Activated CD4-positive, alpha-beta T cell treated with anti-CD3 and anti-CD28 coated beads, Interleukin-2, amount 10 ng/mL, durations not matched to agents 24 days and 14 days (primary cell): ENCODE data around the gene EFNA5. TPM values are rescaled to one million over a fixed set of nuclear protein-coding genes. Genes with fewer than 3 reads are reported as not detected.

Experiments used
- DNase-seq: peaks from one replicate; pipeline ENCODE4 v3.0.0; 2022
- H3K27ac Mint-ChIP-seq: one replicate; pipeline ENCODE4 v1.8.0; 2022; ENCODE audit warnings: mild to moderate bottlenecking, mixed read lengths
- H3K27me3 Mint-ChIP-seq: one replicate; pipeline ENCODE4 v1.8.0; 2022; ENCODE audit warnings: mixed read lengths
- H3K36me3 Mint-ChIP-seq: one replicate; pipeline ENCODE4 v1.8.0; 2022; ENCODE audit warnings: low read depth, mild to moderate bottlenecking, mixed read lengths
- H3K4me1 Mint-ChIP-seq: one replicate; pipeline ENCODE4 v1.8.0; 2021; ENCODE audit warnings: mixed read lengths
- H3K4me3 Mint-ChIP-seq: one replicate; pipeline ENCODE4 v1.8.0; 2022; ENCODE audit warnings: mild to moderate bottlenecking, moderate library complexity, mixed read lengths
- H3K9me3 Mint-ChIP-seq: one replicate; pipeline ENCODE4 v1.8.0; 2021; ENCODE audit warnings: mixed read lengths
- intact Hi-C: fragments of 100-400 bp; cut with micrococcal nuclease; formaldehyde crosslinking; loops from one replicate; pipeline ENCODE4 v1.15.1; 2023
- total RNA-seq: library from RNA; stranded (reverse); gene quantifications from 2 replicates; pipeline ENCODE4 v1.2.3, GENCODE V29; 2022

EFNA5 gene
- total RNA-seq, 1 donor from 2014 or later, result not detected

DNA sequence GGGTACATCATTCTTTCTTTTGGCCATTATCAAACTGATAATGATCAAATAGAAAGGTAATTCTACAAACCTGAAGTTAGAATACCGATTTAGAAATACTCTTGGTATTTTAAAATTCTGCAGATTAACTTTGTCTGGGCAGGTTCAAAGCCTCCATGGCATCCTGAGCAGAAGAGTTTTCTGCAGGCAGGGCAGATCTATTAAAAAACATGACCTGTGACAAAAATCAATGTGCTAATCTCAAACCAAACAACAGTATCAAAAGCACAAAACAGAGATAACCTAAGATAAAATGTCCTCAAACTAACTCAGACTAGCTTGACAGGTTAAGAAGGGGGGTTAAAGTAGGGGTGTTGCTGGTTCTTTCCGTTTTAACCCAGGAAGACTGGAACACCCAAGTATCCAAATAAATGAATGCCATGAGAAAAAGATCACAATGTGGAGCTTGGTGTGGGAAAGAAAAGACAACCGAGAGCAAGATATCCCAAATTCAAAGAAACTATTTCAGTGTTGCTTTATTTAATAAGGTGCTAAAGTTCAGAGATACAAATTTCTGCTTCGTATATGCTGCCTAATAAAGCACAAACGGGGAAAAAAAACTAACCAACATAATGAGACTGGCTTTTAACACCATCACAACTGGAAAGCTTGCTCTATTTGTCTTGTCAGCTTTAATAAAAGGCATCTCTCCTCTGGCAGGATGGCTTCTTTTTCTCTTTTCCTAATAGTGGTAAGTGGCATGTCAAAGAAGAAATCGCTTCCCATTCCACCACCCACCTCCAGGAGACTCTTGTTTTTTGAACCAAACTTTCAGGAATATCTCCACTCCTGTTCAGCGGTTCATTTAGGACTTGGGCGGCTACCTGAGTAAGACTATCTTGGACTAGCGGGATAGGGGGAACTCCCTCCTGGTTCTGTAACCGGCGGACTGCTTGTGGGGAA is 2.3 kb downstream of the EFNA5 start:
- intact Hi-C loops, result no loop called here
- H3K27me3 Mint-ChIP-seq, result peaks cover 62% of the 10 kb centered on the region
- no peaks in the 10 kb centered on the region for H3K9me3 Mint-ChIP-seq
- DNase-seq, result no peak
- no peaks in the 10 kb centered on the region for H3K36me3 Mint-ChIP-seq
- peaks cover 21% of the 10 kb centered on the region for H3K4me1 Mint-ChIP-seq
- no peak overlapping the region for H3K4me3 Mint-ChIP-seq
- no peak overlapping the region for H3K27ac Mint-ChIP-seq

DNA sequence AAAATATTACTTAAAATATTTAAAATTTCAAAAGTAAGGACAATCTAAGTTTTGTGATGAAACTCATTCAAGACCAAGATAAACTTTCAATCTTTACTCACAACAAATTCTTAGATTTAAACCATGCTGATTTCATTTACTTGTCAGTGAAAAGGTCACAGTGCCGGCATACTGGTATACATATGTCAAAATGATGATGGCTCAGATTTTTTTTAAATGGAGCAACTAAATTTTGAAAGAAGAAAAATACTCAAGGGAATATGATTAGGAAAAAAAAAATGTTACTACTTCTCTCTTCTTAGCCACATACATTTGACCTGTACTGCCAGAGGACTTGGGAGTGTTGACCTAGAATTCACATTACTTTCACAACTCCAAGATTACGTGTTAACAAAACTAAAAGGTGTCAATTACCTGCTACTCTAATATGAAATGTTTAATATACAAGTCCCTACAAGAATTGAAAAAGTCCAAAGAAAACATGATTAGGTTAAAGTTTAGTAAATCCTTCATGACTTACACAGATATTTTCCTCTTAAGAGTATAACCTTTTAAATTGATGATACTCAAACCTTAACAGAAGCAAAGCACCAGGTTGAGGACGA is 4.6 kb downstream of the EFNA5 start:
- peaks cover 6% of the 10 kb centered on the region for H3K4me1 Mint-ChIP-seq
- H3K36me3 Mint-ChIP-seq, result no peaks in the 10 kb centered on the region
- H3K9me3 Mint-ChIP-seq, result no peaks in the 10 kb centered on the region
- no peak overlapping the region for H3K27ac Mint-ChIP-seq
- no peak overlapping the region for H3K4me3 Mint-ChIP-seq
- no peak for DNase-seq
- peaks cover 43% of the 10 kb centered on the region for H3K27me3 Mint-ChIP-seq
- intact Hi-C loops, result no loop called here

DNA sequence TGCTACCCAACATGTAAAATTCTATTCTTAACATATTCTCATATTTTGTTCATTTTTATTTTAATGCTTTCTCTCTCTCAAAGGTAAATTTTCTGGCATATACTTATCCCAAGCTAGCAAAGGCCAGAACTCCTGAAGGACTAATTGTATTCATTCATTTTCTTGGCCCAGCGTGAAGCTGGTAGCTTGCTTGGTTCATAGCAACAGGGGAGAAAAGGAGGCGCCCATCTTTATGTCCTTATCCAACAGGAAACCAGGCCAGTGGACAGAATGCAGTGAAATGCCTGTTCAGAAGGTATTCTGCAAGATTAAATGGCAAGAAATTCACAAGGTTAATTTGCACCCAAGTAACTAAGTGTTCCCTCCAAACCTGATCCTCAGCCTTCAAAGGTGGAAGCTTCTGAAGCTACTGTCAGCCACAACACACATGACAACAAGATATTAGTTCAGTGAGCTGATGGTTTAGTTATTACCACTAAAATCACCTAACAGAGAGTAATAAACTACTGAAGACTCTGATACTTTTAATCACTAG is 5.6 kb downstream of the EFNA5 start:
- Mint-ChIP-seq H3K9me3 (no peaks in the 10 kb centered on the region), H3K36me3 (no peaks in the 10 kb centered on the region), H3K27ac (no peak overlapping the region), H3K27me3 (peaks cover 40% of the 10 kb centered on the region), H3K4me1 (peaks cover 2% of the 10 kb centered on the region), H3K4me3 (no peak overlapping the region)
- intact Hi-C loops, result no loop called here
- no peak for DNase-seq

DNA sequence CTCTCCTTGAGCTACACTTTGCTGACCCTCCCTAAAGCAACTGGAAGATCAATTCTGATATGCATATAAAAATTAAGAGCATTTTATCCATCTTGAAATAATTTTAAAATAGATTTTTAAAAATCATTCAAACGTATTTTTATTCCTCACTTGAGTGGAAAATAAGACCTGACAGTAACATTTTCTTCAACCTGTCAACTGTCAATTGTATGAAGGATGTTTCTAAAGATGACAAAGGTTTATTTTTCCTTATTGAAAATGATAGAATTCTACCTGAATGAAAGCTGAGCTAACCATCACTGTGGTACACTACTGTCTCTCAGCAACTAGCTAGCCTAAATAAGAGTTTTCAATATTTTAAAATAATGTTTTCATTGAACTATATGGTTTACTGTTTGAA is 7.0 kb downstream of the EFNA5 start:
- H3K9me3 Mint-ChIP-seq, result no peaks in the 10 kb centered on the region
- peaks cover 30% of the 10 kb centered on the region for H3K27me3 Mint-ChIP-seq
- H3K4me1 Mint-ChIP-seq, result no peaks in the 10 kb centered on the region
- H3K4me3 Mint-ChIP-seq, result no peak overlapping the region
- intact Hi-C loops, result no loop called here
- DNase-seq, result no peak
- no peaks in the 10 kb centered on the region for H3K36me3 Mint-ChIP-seq
- no peak overlapping the region for H3K27ac Mint-ChIP-seq

DNA sequence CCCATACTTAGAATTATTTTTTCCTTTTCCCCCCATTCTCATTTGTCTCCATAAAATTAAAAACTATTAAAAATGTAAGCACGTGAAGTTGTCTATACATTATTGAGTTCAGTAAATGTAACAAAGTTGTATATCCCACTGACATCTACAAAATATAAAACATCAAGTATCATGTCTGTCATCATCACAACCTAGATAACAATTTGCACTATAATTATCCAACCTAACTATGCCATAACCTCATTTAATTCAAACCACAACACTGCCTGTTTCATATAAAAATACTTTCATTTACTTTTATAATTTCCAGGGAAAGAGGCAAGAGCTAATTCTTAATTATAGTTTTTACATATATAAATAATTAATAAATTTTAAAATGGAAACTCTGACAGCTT is 9.1 kb downstream of the EFNA5 start:
- no peak for DNase-seq
- intact Hi-C loops, result no loop called here
- Mint-ChIP-seq H3K4me3 (no peak overlapping the region), H3K9me3 (no peaks in the 10 kb centered on the region), H3K36me3 (no peaks in the 10 kb centered on the region), H3K4me1 (no peaks in the 10 kb centered on the region), H3K27me3 (peaks cover 21% of the 10 kb centered on the region), H3K27ac (no peak overlapping the region)

DNA sequence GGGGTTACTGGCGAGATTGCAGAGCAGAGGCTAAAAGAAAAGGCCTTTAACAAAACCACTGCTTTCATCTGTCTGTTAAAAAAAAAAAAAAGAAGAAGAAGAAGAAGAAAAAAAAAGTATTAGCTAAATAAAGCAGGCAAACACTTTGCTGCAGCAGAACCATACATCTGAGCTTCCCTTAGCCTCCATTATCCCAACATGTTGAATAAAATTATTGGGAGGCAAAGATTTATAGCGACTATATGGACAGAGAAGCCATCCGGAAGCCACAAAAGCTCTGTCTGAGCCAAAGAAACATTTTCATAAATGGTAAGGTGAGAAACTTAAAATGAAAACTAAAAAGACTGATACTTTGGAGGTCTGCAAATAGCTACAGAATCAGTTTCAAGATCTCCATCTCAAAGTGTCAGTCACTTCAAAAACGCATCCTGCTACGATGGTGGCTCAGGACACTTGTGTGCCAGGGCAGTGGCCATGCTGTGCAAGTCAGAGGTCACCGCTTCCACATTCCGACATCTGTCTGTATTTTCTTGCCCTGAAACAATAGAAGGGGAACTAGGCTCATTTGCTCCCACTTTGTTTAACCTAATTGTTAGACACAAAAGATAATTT is 9.6 kb downstream of the EFNA5 start:
- H3K4me1 Mint-ChIP-seq, result no peaks in the 10 kb centered on the region
- H3K9me3 Mint-ChIP-seq, result no peaks in the 10 kb centered on the region
- no peaks in the 10 kb centered on the region for H3K36me3 Mint-ChIP-seq
- DNase-seq, result no peak
- no peak overlapping the region for H3K4me3 Mint-ChIP-seq
- intact Hi-C loops, result no loop called here
- H3K27ac Mint-ChIP-seq, result no peak overlapping the region
- peaks cover 17% of the 10 kb centered on the region for H3K27me3 Mint-ChIP-seq

DNA sequence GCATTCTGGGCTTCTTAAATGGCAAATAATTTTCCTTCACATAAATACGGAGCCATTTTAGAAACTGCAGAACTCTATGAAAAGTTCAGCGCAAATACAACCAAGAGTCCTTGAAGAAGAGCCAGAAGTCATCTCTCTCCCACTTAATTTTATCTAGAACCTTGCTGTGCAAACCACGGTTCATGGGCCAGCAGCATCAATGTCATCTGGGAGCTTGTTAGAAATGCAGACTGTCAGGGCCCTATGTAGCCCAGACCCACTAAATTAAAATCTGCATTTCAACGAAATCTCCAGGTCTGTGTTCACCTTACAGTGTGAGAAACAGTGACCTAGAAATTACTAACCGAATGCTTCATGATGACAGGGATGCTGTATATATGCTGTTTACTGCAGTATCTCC is 12.2 kb downstream of the EFNA5 start:
- Mint-ChIP-seq H3K4me3 (no peak overlapping the region), H3K27me3 (peaks cover 18% of the 10 kb centered on the region), H3K4me1 (no peaks in the 10 kb centered on the region), H3K36me3 (no peaks in the 10 kb centered on the region), H3K9me3 (no peaks in the 10 kb centered on the region), H3K27ac (no peak overlapping the region)
- no peak for DNase-seq
- intact Hi-C loops, result no loop called here

DNA sequence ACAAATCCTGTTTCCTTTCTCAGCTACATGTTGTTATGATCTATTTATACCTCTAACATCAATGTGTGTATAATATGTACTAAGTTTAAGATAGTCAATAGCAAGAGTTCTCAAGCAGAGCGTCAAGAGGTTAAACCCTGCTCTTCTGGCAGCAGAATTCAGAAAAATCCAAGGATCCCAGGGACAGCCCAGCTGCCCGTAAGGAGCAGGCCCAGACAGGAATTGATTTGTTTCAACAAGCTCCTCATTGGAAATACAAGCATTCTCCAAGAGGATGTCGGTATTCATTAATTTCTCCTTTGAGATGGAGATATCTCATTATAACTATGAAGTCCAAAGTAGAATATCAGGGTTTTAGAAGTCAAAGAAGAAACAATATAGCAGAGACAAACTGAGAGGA is 14.9 kb downstream of the EFNA5 start:
- Mint-ChIP-seq H3K4me3 (no peak overlapping the region), H3K4me1 (no peaks in the 10 kb centered on the region), H3K9me3 (no peaks in the 10 kb centered on the region), H3K27me3 (peaks cover 23% of the 10 kb centered on the region), H3K36me3 (no peaks in the 10 kb centered on the region), H3K27ac (no peak overlapping the region)
- intact Hi-C loops, result no loop called here
- no peak for DNase-seq

DNA sequence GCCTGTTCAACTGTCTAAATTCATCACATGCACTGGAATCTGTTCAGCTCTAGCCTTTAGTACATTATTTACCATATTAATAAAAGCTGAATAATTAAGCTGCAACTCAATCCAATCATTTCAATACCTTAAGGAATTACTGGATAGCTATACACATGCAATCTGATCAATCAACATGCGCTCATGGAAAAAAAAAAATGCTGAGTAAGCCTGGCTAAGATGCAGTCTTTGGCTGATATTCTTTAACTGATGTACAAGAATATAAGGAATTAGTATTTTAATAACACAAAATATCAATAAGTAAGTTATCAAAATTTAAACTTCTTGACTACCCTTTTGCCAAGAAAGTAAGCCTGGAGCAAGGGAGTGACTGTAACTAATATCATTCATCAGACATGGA is 15.9 kb downstream of the EFNA5 start:
- Mint-ChIP-seq H3K36me3 (no peaks in the 10 kb centered on the region), H3K9me3 (no peaks in the 10 kb centered on the region), H3K27me3 (peaks cover 21% of the 10 kb centered on the region), H3K4me3 (no peak overlapping the region), H3K4me1 (no peaks in the 10 kb centered on the region), H3K27ac (no peak overlapping the region)
- intact Hi-C loops, result no loop called here
- no peak for DNase-seq

DNA sequence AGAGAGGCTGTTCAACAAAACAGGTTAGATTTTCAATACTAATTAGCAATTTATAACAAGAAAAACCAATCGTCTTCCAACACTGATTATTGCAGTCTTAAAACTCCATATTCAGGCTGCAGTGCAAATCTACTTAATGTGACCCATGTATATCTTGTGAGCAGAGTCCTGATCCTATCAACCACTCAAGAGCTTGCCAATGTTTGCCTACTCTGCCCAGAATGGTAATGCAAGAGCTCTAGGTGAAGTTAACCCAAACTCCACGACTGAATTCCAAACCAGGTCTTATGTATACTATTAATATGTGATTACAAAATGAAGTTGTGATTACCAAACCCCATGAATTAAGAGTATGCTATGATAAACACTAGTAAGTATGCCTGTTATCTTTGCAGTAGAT is 17.1 kb downstream of the EFNA5 start:
- Mint-ChIP-seq H3K4me1 (no peaks in the 10 kb centered on the region), H3K27ac (no peak overlapping the region), H3K27me3 (peaks cover 21% of the 10 kb centered on the region), H3K4me3 (no peak overlapping the region), H3K9me3 (no peaks in the 10 kb centered on the region), H3K36me3 (no peaks in the 10 kb centered on the region)
- intact Hi-C loops, result no loop called here
- DNase-seq, result no peak

DNA sequence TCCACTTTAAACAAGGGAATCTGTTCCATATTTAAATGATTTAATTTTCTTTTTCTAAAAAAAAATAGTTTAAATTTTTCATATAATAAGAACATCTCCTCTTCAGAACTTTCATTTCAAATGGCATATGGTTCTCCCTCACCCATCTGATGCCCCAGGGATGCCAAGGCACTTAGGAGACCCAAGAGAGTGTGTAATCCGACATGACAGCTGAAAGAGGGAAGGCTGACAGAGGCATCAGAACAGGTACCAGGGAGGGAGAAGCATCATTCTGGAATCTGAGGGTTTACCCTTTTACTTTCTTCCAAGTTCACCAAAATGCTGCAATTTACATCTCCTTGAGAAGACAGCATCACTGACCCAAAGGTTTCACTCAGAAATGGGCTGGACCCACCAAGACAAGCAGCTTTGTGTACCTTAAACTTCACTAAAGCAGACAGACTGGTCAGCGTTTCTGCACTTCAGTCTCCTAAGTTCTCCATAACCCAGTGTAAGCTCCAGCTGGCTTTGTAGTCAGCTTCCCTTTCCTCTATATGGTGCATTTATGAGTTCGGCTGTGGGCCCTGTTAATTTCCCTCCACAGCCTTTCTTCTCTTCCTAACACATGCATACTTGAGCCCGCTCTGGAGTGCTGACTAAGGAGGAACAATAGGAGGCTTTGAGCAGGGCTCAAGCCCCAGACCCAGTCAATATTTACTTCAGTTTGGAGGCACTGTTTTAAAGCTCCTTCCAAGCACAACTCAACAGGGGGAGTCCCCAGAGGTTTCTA is 17.7 kb downstream of the EFNA5 start:
- peaks cover 17% of the 10 kb centered on the region for H3K27me3 Mint-ChIP-seq
- H3K9me3 Mint-ChIP-seq, result no peaks in the 10 kb centered on the region
- intact Hi-C loops, result no loop called here
- H3K36me3 Mint-ChIP-seq, result no peaks in the 10 kb centered on the region
- no peaks in the 10 kb centered on the region for H3K4me1 Mint-ChIP-seq
- H3K27ac Mint-ChIP-seq, result no peak overlapping the region
- H3K4me3 Mint-ChIP-seq, result no peak overlapping the region
- no peak for DNase-seq

DNA sequence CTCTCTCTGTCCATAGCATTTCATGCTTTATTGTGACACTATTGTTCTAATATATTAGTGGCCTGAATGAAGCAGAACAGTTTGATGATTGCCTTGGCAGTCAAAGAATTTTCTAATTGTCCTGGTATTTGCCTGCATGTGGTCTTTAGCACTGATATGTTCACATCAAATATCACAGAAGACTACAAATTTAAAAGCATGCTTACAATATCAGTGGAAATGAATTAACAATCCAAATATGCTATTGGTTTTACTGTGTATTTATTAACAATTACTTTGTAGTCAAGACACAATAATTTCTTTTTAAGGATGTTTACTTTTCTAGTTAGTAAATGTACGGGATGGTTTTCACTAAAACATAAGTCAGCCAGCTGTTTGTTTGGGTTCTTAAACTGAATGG is 18.3 kb downstream of the EFNA5 start:
- H3K36me3 Mint-ChIP-seq, result no peaks in the 10 kb centered on the region
- H3K4me1 Mint-ChIP-seq, result no peaks in the 10 kb centered on the region
- no peak overlapping the region for H3K27ac Mint-ChIP-seq
- no peak for DNase-seq
- H3K9me3 Mint-ChIP-seq, result no peaks in the 10 kb centered on the region
- H3K27me3 Mint-ChIP-seq, result peaks cover 17% of the 10 kb centered on the region
- H3K4me3 Mint-ChIP-seq, result no peak overlapping the region
- intact Hi-C loops, result no loop called here

DNA sequence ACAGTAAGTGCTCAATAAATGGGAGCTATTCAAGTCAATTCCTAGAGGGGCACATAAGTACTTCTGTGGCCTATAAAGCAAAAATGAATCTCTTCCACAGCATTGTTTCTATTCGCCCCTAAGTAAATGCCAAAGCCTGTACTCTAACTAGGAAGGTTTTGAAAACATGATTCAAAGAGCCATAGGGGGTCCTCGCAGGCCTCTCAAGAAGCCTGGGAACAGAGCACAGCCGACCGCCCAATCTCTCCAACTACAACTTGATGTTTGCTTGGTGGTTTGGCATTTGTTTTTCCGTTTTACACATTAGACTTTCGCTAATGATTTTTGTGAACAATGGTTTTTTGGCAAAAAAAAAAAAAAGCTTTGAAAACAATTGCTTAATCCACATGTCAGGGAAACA is 19.4 kb downstream of the EFNA5 start:
- no peaks in the 10 kb centered on the region for H3K9me3 Mint-ChIP-seq
- H3K4me1 Mint-ChIP-seq, result no peaks in the 10 kb centered on the region
- H3K27me3 Mint-ChIP-seq, result peaks cover 16% of the 10 kb centered on the region
- no peak overlapping the region for H3K27ac Mint-ChIP-seq
- no peak overlapping the region for H3K4me3 Mint-ChIP-seq
- intact Hi-C loops, result no loop called here
- no peaks in the 10 kb centered on the region for H3K36me3 Mint-ChIP-seq
- no peak for DNase-seq
